Coronary artery (tissue), 2 donors: ENCODE data around the gene CCDC82.

Source experiments
- DNase-seq: peaks from one replicate; pipeline ENCODE4 v3.0.0-alpha.2; 2017; ENCODE audit warnings: low spot score
- H3K27ac ChIP-seq, 2 donors: fragments of 200-600 bp; sonication (generic); one replicate each; pipeline ENCODE4 v1.5.1; 2016 to 2019
- H3K4me3 ChIP-seq: fragments of 200-600 bp; sonication (generic); 2 replicates; pipeline ENCODE4 v1.5.1; 2016; ENCODE audit warnings: mild to moderate bottlenecking, moderate library complexity
- TF ChIP-seq, protein P1 (sequence below): fragments of 200-600 bp; sonication (generic); IDR thresholded peaks from one replicate; pipeline ENCODE4 v1.5.1; 2019; ENCODE audit warnings: antibody characterized with exemption

CCDC82 gene

DNA sequence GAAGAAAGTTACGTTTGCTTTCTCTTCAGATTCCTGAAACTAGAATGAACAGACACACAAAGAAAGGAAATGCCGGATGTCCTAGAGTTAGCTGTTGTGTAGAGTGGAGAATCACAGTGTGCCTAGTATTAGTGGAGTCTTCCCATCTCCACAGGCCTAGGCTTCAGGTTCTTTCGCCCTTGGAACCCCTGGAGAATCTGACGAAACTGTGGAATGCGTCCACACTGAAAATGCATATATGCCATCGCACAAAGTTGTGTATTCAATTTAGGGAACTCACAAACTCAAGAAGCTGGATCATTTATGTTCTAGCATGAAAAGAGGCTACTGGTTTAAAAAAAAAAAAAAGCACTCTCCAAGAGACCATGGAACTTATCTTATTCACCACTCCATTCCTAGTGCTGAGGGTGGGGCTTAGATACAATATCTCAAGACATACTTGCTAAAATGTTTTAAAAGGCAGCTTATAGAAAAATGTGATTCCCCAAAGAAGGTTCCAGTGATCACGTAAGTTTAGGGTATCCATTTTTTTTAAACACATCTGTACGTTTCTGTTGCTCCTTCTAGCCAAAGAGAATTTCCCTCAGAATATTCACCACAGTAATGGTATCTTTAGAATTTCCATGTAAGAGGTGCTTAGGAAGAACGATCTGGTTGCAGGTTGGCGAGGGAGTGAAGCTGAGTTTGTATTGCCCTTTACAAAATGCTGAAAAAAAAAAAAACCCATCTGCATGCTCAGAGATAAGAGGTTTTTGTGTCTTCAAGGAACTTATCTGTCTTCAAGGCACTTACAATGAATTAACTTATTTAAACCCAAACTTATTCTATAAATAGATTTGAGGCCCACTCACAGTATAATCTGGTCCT, 66.7 kb downstream of the CCDC82 start:
- H3K27ac ChIP-seq: peak overlapping the region in 1 of 2 donors; percentile 43
- H3K4me3 ChIP-seq: no peak overlapping the region
- DNase-seq: no peak
- TF ChIP-seq, protein P1, sequence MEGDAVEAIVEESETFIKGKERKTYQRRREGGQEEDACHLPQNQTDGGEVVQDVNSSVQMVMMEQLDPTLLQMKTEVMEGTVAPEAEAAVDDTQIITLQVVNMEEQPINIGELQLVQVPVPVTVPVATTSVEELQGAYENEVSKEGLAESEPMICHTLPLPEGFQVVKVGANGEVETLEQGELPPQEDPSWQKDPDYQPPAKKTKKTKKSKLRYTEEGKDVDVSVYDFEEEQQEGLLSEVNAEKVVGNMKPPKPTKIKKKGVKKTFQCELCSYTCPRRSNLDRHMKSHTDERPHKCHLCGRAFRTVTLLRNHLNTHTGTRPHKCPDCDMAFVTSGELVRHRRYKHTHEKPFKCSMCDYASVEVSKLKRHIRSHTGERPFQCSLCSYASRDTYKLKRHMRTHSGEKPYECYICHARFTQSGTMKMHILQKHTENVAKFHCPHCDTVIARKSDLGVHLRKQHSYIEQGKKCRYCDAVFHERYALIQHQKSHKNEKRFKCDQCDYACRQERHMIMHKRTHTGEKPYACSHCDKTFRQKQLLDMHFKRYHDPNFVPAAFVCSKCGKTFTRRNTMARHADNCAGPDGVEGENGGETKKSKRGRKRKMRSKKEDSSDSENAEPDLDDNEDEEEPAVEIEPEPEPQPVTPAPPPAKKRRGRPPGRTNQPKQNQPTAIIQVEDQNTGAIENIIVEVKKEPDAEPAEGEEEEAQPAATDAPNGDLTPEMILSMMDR: no peak

DNA sequence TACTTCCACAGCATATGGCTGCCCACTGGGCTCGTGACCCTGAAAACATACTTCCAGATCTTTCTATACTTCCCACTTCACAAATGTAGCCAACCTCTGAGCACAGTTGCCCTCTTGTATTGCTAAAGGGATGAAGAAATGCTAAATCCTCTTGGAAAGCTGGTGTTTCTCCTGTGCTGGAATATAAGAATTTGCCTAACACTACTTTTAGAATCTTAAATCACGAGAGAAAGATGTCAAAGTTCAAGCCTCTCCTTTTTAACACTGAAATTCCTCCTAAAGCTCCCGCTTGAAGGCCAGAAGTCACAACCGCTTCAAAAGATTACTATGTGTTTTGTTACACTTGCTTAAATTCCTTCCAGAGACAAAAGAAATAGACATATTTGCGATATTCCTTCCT, 68.6 kb downstream of the CCDC82 start:
- no peak overlapping the region for H3K27ac ChIP-seq
- H3K4me3 ChIP-seq: no peak overlapping the region
- TF ChIP-seq, protein P1: no peak
- no peak for DNase-seq

GRCh38 chr11:96319898-96320656, 69.6 kb downstream of the CCDC82 start:
- H3K4me3 ChIP-seq: no peak overlapping the region
- TF ChIP-seq, protein P1: no peak
- no peak for DNase-seq
- H3K27ac ChIP-seq: no peak overlapping the region

DNA sequence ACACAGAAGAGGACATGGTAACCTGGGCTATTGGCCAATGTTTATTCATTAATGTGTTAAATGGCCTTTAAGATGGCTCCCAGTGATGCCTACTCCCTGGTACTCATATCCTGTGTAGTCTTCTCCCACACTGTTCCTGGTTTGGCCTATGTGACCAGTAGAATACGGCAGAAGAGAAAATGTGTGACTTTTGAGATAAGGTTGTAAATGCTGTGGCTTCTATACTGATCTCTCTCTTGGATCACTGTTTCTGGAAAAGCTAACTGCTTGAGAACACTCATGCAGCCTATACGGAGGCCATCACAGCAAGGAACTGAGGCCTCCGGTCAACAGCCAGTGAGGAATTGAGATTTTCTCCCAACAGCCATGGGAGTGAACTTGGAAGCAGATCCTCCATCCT, 70.9 kb downstream of the CCDC82 start:
- TF ChIP-seq, protein P1: no peak
- DNase-seq: no peak
- H3K4me3 ChIP-seq: no peak overlapping the region
- H3K27ac ChIP-seq: no peak overlapping the region

DNA sequence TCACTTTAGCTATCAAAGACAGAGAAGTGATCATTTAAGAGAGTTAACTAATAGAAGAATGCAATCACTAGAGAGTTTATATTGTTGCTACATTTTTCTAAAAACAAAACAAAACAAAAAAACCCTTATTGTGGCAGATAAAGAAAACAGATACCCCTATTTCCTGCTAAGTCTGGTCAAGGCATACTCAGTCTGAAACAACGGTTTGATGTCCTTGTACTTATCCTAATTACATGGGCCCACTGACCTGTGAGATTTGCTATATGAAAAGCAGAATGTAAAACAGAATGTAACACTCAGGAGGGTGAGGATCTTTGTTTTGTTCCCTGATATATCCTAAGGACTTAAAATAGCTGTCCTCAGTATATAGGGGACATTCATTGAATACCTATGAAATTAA, 71.3 kb downstream of the CCDC82 start:
- H3K27ac ChIP-seq: no peak overlapping the region
- H3K4me3 ChIP-seq: no peak overlapping the region
- DNase-seq: no peak
- TF ChIP-seq, protein P1: no peak

GRCh38 chr11:96317985-96318384, 71.7 kb downstream of the CCDC82 start:
- peak overlapping the region in 1 of 2 donors; percentile 24 for H3K27ac ChIP-seq
- no peak for DNase-seq
- TF ChIP-seq, protein P1: no peak
- H3K4me3 ChIP-seq: no peak overlapping the region
